K562 (cell line): Measurements from ENCODE around the gene NCKIPSD. TPM values are rescaled to one million over a fixed set of nuclear protein-coding genes. Genes with fewer than 3 reads are reported as not detected.

Experiments used
- COPS2 ChIP-seq: fragments of 450-650 bp; conservative IDR thresholded peaks from 2 replicates; pipeline ENCODE4 v1.6.1; 2016; ENCODE audit warnings: mild to moderate bottlenecking, moderate library complexity
- CSDE1 ChIP-seq, 2 experiments: fragments of 450-650 bp; IDR thresholded peaks; 2 replicates each; pipeline ENCODE4 v1.6.1; 2016; ENCODE audit warnings: mild to moderate bottlenecking in 1 of 2
- GABPB1 ChIP-seq: sonication (generic); formaldehyde crosslinking; IDR thresholded peaks from 2 replicates; pipeline ENCODE4 v1.8.0; 2022; ENCODE audit warnings: mild to moderate bottlenecking, missing genetic modification reagents
- GTF3C2 ChIP-seq: IDR thresholded peaks from 3 replicates; pipeline ENCODE4 v1.6.1; 2011; ENCODE audit warnings: borderline replicate concordance, mild to moderate bottlenecking, moderate library complexity; ENCODE audit not compliant: insufficient read length; ENCODE audit errors: extremely low read depth
- MEF2D ChIP-seq: conservative IDR thresholded peaks from 2 replicates; pipeline ENCODE4 v1.6.1; 2016; ENCODE audit warnings: low read depth, missing genetic modification characterization, missing compliant biosample characterization
- MXD1 ChIP-seq: fragments of 250-450 bp; sonication (Bioruptor Pico); IDR thresholded peaks from 2 replicates; pipeline ENCODE4 v1.8.0; 2021; ENCODE audit warnings: borderline replicate concordance, mild to moderate bottlenecking, moderate library complexity; ENCODE audit not compliant: poor library complexity, severe bottlenecking
- NR2F6 ChIP-seq: fragments of 450-650 bp; formaldehyde crosslinking; IDR thresholded peaks from 2 replicates; pipeline ENCODE4 v1.4.0; 2020; ENCODE audit warnings: mild to moderate bottlenecking
- SETDB1 ChIP-seq: IDR thresholded peaks from one replicate; pipeline ENCODE4 v1.6.1; 2012; ENCODE audit warnings: low read length, control low read depth, inconsistent platforms
- ZBTB34 ChIP-seq: fragments of 250-450 bp; sonication (Bioruptor Pico); IDR thresholded peaks from 2 replicates; pipeline ENCODE4 v1.8.0; 2021; ENCODE audit warnings: mild to moderate bottlenecking, moderate library complexity
- ZBTB40 ChIP-seq, 2 experiments: fragments of 450-650 bp in 1 of 2; sonication (generic) in 1 of 2; formaldehyde crosslinking in 1 of 2; IDR thresholded peaks; 2 replicates each; pipeline versions ENCODE4 v1.7.1 to v1.9.0; 2016 to 2022; ENCODE audit warnings: inconsistent platforms in 1 of 2, mild to moderate bottlenecking in 1 of 2, missing genetic modification reagents in 1 of 2
- ZNF140 ChIP-seq: fragments of 250-450 bp; sonication (Bioruptor Pico); IDR thresholded peaks from 2 replicates; pipeline ENCODE4 v1.8.0; 2021; ENCODE audit warnings: moderate library complexity, mild to moderate bottlenecking, inconsistent platforms
- ZNF253 ChIP-seq: fragments of 250-450 bp; sonication (Bioruptor Pico); conservative IDR thresholded peaks from 2 replicates; pipeline ENCODE4 v1.6.1; 2021; ENCODE audit warnings: mild to moderate bottlenecking
- polyA plus RNA-seq, 8 experiments: library from polyadenylated mRNA; depleted of rRNA in 4 of 8; stranded (reverse) in 5 of 8; unstranded in 3 of 8; fragments of >200 nt; fragmentation: Nextera tagmentation in 2 of 8; fragmentation: Illumina TruSeq in 1 of 8; extraction: Ambion mirVana in 2 of 8; extraction: Trizol in 1 of 8; gene quantifications; 2 replicates each; pipeline versions ENCODE4 v1.2.1 to v1.2.3, GENCODE V29; 2011 to 2014; ENCODE audit warnings: inconsistent platforms in 1 of 8, missing spikeins in 1 of 8
- total RNA-seq, 7 experiments: library from RNA; depleted of rRNA in 6 of 7; stranded (reverse); fragments of >200 nt in 6 of 7; fragmentation: Illumina TruSeq in 2 of 7; extraction: Trizol in 2 of 7; gene quantifications; 2 replicates each; pipeline versions ENCODE4 v1.2.1 to v1.2.3, GENCODE V29; 2011 to 2021; ENCODE audit warnings: low replicate concordance in 1 of 7

The NCKIPSD gene
- total and polyA plus RNA-seq, 9 of the 15 experiments (the other 6 are each of a cell fraction or from before 2014, with no cell fraction given), result 0.49 to 24.4 (median 12.3) TPM

- TF ChIP-seq MXD1 (CRISPR knock-in tag) (no peak), GTF3C2 (no peak), ZNF140 (CRISPR knock-in tag) (no peak), ZNF253 (CRISPR knock-in tag) (no peak), ZBTB40 (IDR thresholded peaks at IDR 0.05) (no peak), ZBTB40 (CRISPR knock-in tag; IDR thresholded peaks at IDR 0.05) (no peak), CSDE1 (IDR thresholded peaks at IDR 0.05) (no peak), MEF2D (tag) (no peak), ZBTB34 (CRISPR knock-in tag) (no peak), GABPB1 (CRISPR knock-in tag) (peak; percentile 58), NR2F6 (CRISPR knock-in tag) (no peak), SETDB1 (no peak), COPS2 (no peak)
Observed at GRCh38 chr3:48685603-48686511, at the start of gene NCKIPSD (continued).
